Thoracic aorta (tissue), 2 donors: ENCODE measurements around the gene MYH15. TPM values are rescaled to one million over a fixed set of nuclear protein-coding genes. Genes with fewer than 3 reads are reported as not detected.

Source experiments
- ATAC-seq: fragments of 150-250 bp; one replicate; pipeline ENCODE4 v1.8.0; 2017; ENCODE audit warnings: low read depth; ENCODE audit not compliant: insufficient number of reproducible peaks, low FRiP score
- DNase-seq: peaks from one replicate; pipeline ENCODE4 v3.0.0-alpha.2; 2020; ENCODE audit warnings: low spot score
- H3K27ac ChIP-seq, 2 donors: fragments of 200-600 bp; sonication (generic); 1 replicate in 1 of 2; 2 replicates in 1 of 2; pipeline ENCODE4 v1.5.1; 2016; ENCODE audit warnings: mild to moderate bottlenecking in 2 of 2, moderate library complexity in 2 of 2
- H3K27me3 ChIP-seq: fragments of 200-600 bp; sonication (generic); replicated peaks from 2 replicates; pipeline ENCODE4 v1.6.0; 2016; ENCODE audit warnings: mild to moderate bottlenecking; ENCODE audit not compliant: insufficient read depth
- H3K36me3 ChIP-seq: fragments of 200-600 bp; sonication (generic); one replicate; pipeline ENCODE4 v1.5.1; 2016
- H3K4me1 ChIP-seq, 2 donors: fragments of 200-600 bp; sonication (generic); 1 replicate in 1 of 2; 2 replicates in 1 of 2; pipeline versions ENCODE4 v1.5.1 to v1.6.0; 2016; ENCODE audit warnings: low read depth in 2 of 2, mild to moderate bottlenecking in 1 of 2; ENCODE audit not compliant: control insufficient read depth in 1 of 2
- H3K4me3 ChIP-seq: fragments of 200-600 bp; sonication (generic); 2 replicates; pipeline ENCODE4 v1.5.1; 2016; ENCODE audit warnings: mild to moderate bottlenecking
- H3K9me3 ChIP-seq: fragments of 200-600 bp; sonication (generic); 2 replicates; pipeline ENCODE4 v1.5.1; 2016
- total RNA-seq, 2 donors: library from RNA; depleted of rRNA; stranded (reverse); fragments of >200 nt; gene quantifications; one replicate each; pipeline versions ENCODE4 v1.1.0 to v1.2.3, GENCODE V29; 2016
- TF ChIP-seq, protein P1 (sequence below): fragments of 200-600 bp; sonication (generic); IDR thresholded peaks from one replicate; pipeline ENCODE4 v1.5.1; 2019; ENCODE audit warnings: antibody characterized with exemption

The MYH15 gene
- total RNA-seq, 2 donors from 2014 or later = 0.14 TPM; not detected in 1

DNA sequence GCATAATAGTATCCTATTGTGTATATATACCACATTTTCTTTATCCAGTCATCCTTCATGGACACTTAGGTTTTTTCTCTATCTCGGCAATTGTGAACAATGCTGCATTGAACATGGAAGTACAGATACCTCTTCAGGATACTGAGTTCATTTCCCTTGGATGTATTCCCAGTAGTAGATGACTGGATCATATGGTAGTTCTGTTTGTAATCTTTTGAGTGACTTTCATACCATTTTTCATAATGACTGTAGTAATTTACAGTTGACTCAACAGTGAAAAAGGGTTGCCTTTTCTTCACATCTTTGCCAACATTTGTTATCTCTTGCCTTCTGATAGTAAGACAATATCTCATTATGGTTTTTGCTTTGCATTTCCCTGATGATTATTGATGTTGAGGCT, 21.8 kb downstream of the MYH15 start:
- DNase-seq (no peak), ATAC-seq (no peak)
- TF ChIP-seq, protein P1, sequence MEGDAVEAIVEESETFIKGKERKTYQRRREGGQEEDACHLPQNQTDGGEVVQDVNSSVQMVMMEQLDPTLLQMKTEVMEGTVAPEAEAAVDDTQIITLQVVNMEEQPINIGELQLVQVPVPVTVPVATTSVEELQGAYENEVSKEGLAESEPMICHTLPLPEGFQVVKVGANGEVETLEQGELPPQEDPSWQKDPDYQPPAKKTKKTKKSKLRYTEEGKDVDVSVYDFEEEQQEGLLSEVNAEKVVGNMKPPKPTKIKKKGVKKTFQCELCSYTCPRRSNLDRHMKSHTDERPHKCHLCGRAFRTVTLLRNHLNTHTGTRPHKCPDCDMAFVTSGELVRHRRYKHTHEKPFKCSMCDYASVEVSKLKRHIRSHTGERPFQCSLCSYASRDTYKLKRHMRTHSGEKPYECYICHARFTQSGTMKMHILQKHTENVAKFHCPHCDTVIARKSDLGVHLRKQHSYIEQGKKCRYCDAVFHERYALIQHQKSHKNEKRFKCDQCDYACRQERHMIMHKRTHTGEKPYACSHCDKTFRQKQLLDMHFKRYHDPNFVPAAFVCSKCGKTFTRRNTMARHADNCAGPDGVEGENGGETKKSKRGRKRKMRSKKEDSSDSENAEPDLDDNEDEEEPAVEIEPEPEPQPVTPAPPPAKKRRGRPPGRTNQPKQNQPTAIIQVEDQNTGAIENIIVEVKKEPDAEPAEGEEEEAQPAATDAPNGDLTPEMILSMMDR = no peak
- Histone ChIP-seq H3K27ac (no peak overlapping the region), H3K27me3 (no peaks in the 10 kb centered on the region), H3K36me3 (no peaks in the 10 kb centered on the region), H3K4me1 (no peaks in the 10 kb centered on the region), H3K9me3 (no peaks in the 10 kb centered on the region), H3K4me3 (no peak overlapping the region)

DNA sequence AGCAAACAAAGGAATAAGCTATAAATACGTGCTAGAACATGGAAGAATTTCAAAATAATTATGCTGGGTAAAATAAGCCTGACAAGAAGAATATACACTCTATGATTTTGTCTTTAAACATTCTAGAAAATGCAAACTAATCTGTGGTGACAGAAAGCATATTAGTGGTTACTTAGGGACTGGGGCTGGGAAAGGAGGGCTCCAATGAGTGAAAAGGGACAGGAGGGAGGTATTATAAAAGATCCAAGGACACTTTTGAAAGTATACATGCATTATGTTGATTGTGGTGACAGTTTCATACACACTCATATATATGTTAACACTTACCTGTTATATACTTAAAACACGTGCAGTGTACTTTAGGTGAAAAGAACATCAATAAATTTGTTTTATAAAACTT, 23.0 kb downstream of the MYH15 start:
- DNase-seq = no peak
- Histone ChIP-seq H3K4me1 (no peaks in the 10 kb centered on the region), H3K9me3 (no peaks in the 10 kb centered on the region), H3K36me3 (no peaks in the 10 kb centered on the region), H3K27me3 (no peaks in the 10 kb centered on the region), H3K4me3 (no peak overlapping the region), H3K27ac (no peak overlapping the region)
- no peak for ATAC-seq
- TF ChIP-seq, protein P1 = no peak

- Histone ChIP-seq H3K4me1 (no peaks in the 10 kb centered on the region), H3K27me3 (no peaks in the 10 kb centered on the region), H3K36me3 (no peaks in the 10 kb centered on the region), H3K4me3 (no peak overlapping the region), H3K27ac (no peak overlapping the region), H3K9me3 (no peaks in the 10 kb centered on the region)
- TF ChIP-seq, protein P1 = no peak
- DNase-seq (no peak), ATAC-seq (no peak)
These were observed 23.5 kb downstream of the MYH15 start for GRCh38 chr3:108486941-108487340.

DNA sequence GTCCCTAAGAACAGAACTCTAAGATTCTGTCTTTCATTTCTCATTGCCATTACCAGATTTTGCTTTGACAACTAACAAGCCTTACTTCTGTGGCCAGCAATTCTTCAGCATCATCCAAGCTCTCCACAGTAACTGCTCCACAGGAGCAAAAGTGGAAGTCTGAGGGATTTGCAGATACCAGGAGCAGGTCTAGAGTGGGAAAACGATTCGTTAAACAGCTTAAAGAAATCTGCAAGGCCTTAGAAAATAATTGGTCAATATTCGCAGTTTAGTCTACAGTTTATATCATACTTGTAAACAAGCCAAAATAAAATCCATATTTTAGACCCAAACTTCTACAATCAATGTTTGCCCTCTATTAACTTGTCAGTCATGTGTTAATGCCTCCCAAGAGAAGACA, 24.1 kb downstream of the MYH15 start:
- H3K27ac ChIP-seq = no peak overlapping the region
- H3K4me1 ChIP-seq = no peaks in the 10 kb centered on the region
- ATAC-seq = no peak
- H3K4me3 ChIP-seq = no peak overlapping the region
- DNase-seq = no peak
- TF ChIP-seq, protein P1 = no peak
- H3K9me3 ChIP-seq = no peaks in the 10 kb centered on the region
- H3K36me3 ChIP-seq = no peaks in the 10 kb centered on the region
- H3K27me3 ChIP-seq = no peaks in the 10 kb centered on the region

GRCh38 chr3:108485146-108485545, 25.2 kb downstream of the MYH15 start:
- no peaks in the 10 kb centered on the region for H3K36me3 ChIP-seq
- no peaks in the 10 kb centered on the region for H3K9me3 ChIP-seq
- no peak for DNase-seq
- no peaks in the 10 kb centered on the region for H3K4me1 ChIP-seq
- TF ChIP-seq, protein P1 = no peak
- no peaks in the 10 kb centered on the region for H3K27me3 ChIP-seq
- no peak overlapping the region for H3K4me3 ChIP-seq
- no peak for ATAC-seq
- H3K27ac ChIP-seq = no peak overlapping the region
